ENCODE measurements around the gene HDAC9.

GRCh38 chr7:18900803-18901202, 405.3 kb downstream of the HDAC9 start:
- TF ChIP-seq, protein P1, sequence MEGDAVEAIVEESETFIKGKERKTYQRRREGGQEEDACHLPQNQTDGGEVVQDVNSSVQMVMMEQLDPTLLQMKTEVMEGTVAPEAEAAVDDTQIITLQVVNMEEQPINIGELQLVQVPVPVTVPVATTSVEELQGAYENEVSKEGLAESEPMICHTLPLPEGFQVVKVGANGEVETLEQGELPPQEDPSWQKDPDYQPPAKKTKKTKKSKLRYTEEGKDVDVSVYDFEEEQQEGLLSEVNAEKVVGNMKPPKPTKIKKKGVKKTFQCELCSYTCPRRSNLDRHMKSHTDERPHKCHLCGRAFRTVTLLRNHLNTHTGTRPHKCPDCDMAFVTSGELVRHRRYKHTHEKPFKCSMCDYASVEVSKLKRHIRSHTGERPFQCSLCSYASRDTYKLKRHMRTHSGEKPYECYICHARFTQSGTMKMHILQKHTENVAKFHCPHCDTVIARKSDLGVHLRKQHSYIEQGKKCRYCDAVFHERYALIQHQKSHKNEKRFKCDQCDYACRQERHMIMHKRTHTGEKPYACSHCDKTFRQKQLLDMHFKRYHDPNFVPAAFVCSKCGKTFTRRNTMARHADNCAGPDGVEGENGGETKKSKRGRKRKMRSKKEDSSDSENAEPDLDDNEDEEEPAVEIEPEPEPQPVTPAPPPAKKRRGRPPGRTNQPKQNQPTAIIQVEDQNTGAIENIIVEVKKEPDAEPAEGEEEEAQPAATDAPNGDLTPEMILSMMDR (IDR thresholded peaks at IDR 0.05): no peak
- TF ChIP-seq POLR2A (IDR thresholded peaks at IDR 0.05): no peak
